SK-N-SH (cell line): ENCODE measurements around the gene NPAS3. TPM values are rescaled to one million over a fixed set of nuclear protein-coding genes. Genes with fewer than 3 reads are reported as not detected.

ENCODE experiments used
- CTCF ChIA-PET: fragments of 300-600, 350-600 bp; formaldehyde crosslinking; extraction: SDS; loops from one replicate; lab custom pipeline; 2021; lab: Yijun Ruan, JAX
- POLR2A ChIA-PET: fragments of 350-600 bp; sonication (Branson Sonifier 250); formaldehyde crosslinking; extraction: SDS; loops from one replicate; lab custom pipeline; 2020; ENCODE audit warnings: antibody characterized with exemption, inconsistent platforms; lab: Yijun Ruan, JAX
- DNase-seq: peaks from one replicate; pipeline ENCODE4 v3.0.0; 2012
- H2AFZ ChIP-seq: fragments of 200-600 bp; sonication (generic); 2 replicates; pipeline ENCODE4 v1.8.1; 2016; ENCODE audit warnings: antibody characterized with exemption, mild to moderate bottlenecking, low read depth
- H3F3A ChIP-seq: fragments of 200-600 bp; sonication (generic); replicated peaks from 2 replicates; pipeline ENCODE3; 2016; ENCODE audit warnings: antibody characterized with exemption, mild to moderate bottlenecking; ENCODE audit not compliant: insufficient read depth
- H3K27ac ChIP-seq, 2 experiments: fragments of 200-500 bp in 1 of 2; fragments of 200-600 bp in 1 of 2; sonication (Bioruptor generic) in 1 of 2; sonication (generic), shearing (Covaris generic) in 1 of 2; 2 replicates each; pipeline versions ENCODE4 v1.5.1 to v1.6.1; 2014 to 2016; ENCODE audit warnings: low read depth in 2 of 2, inconsistent platforms in 1 of 2, low read length in 1 of 2, mild to moderate bottlenecking in 1 of 2, mixed read lengths in 1 of 2
- H3K27me3 ChIP-seq: fragments of 200-600 bp; sonication (generic), shearing (Covaris generic); 2 replicates; pipeline ENCODE4 v1.6.1; 2016; ENCODE audit warnings: mixed run types; ENCODE audit not compliant: insufficient read depth
- H3K36me3 ChIP-seq, 2 experiments: fragments of 200-500 bp in 1 of 2; fragments of 200-600 bp in 1 of 2; sonication (Bioruptor generic) in 1 of 2; sonication (generic) in 1 of 2; replicated peaks in 1 of 2; 2 replicates each; pipeline versions ENCODE3 to v1.5.1; 2014 to 2016; ENCODE audit warnings: low read length in 1 of 2, mild to moderate bottlenecking in 1 of 2; ENCODE audit not compliant: insufficient read depth in 2 of 2, control insufficient read depth in 1 of 2
- H3K4me1 ChIP-seq, 2 experiments: fragments of 200-500 bp in 1 of 2; fragments of 200-600 bp in 1 of 2; sonication (Bioruptor generic) in 1 of 2; sonication (generic), shearing (Covaris generic) in 1 of 2; 2 replicates each; pipeline versions ENCODE4 v1.5.1 to v1.6.1; 2014 to 2016; ENCODE audit warnings: low read depth in 1 of 2, low read length in 1 of 2, mixed run types in 1 of 2; ENCODE audit not compliant: insufficient read depth in 2 of 2, control insufficient read depth in 1 of 2
- H3K4me2 ChIP-seq: fragments of 200-600 bp; sonication (generic), shearing (Covaris generic); 2 replicates; pipeline ENCODE4 v1.6.1; 2017; ENCODE audit warnings: mixed run types
- H3K4me3 ChIP-seq, 2 experiments: fragments of 200-500 bp in 1 of 2; fragments of 200-600 bp in 1 of 2; sonication (Bioruptor generic) in 1 of 2; sonication (generic), shearing (Covaris generic) in 1 of 2; 2 replicates each; pipeline versions ENCODE4 v1.5.1 to v1.8.1; 2014 to 2016; ENCODE audit warnings: low read depth in 2 of 2, inconsistent platforms in 1 of 2, low read length in 1 of 2, mild to moderate bottlenecking in 1 of 2, mixed read lengths in 1 of 2, moderate library complexity in 1 of 2
- H3K79me2 ChIP-seq: fragments of 200-600 bp; sonication (generic); 2 replicates; pipeline ENCODE4 v1.8.1; 2017; ENCODE audit warnings: mild to moderate bottlenecking; ENCODE audit not compliant: insufficient read depth
- H3K9ac ChIP-seq: fragments of 200-600 bp; sonication (generic); 2 replicates; pipeline ENCODE4 v1.6.1; 2017; ENCODE audit warnings: mixed run types
- H3K9me2 ChIP-seq: fragments of 200-600 bp; sonication (generic); 2 replicates; pipeline ENCODE4 v1.6.1; 2017; ENCODE audit warnings: mixed run types
- H3K9me3 ChIP-seq: fragments of 200-600 bp; sonication (generic); 2 replicates; pipeline ENCODE4 v1.6.1; 2017; ENCODE audit warnings: mixed run types, mild to moderate bottlenecking, moderate library complexity
- H4K20me1 ChIP-seq: fragments of 200-600 bp; sonication (generic); 2 replicates; pipeline ENCODE4 v1.6.1; 2017; ENCODE audit warnings: mild to moderate bottlenecking, mixed run types; ENCODE audit not compliant: insufficient read depth
- CHD2 ChIP-seq: fragments of 150-350 bp; IDR thresholded peaks from 2 replicates; pipeline ENCODE4 v1.6.1; 2018; ENCODE audit warnings: low read length; ENCODE audit not compliant: partially characterized antibody
- ELF1 ChIP-seq: IDR thresholded peaks from 2 replicates; pipeline ENCODE4 v1.4.0; 2012
- EZH2phosphoT487 ChIP-seq: fragments of 200-600 bp; sonication (generic); IDR thresholded peaks from 2 replicates; pipeline ENCODE4 v1.6.1; 2017; ENCODE audit warnings: low read depth, mixed run types, mild to moderate bottlenecking, antibody characterized with exemption, moderate library complexity, borderline replicate concordance
- FOSL2 ChIP-seq: IDR thresholded peaks from 2 replicates; pipeline ENCODE4 v1.4.0; 2012; ENCODE audit warnings: low read depth, mild to moderate bottlenecking, moderate library complexity, borderline replicate concordance
- FOXJ3 ChIP-seq: sonication (generic); formaldehyde crosslinking; IDR thresholded peaks from 2 replicates; pipeline ENCODE4 v1.5.1; 2020; ENCODE audit warnings: mild to moderate bottlenecking, missing genetic modification reagents
- GATA2 ChIP-seq: sonication (generic); formaldehyde crosslinking; IDR thresholded peaks from 2 replicates; pipeline ENCODE4 v1.5.0; 2020; ENCODE audit warnings: mild to moderate bottlenecking, missing genetic modification reagents
- NFIC ChIP-seq: IDR thresholded peaks from 2 replicates; pipeline ENCODE4 v1.4.0; 2012; ENCODE audit warnings: borderline replicate concordance
- NRF1 ChIP-seq: IDR thresholded peaks from 2 replicates; pipeline ENCODE4 v1.6.1; 2012; ENCODE audit warnings: low read depth, mild to moderate bottlenecking, low read length
- RAD21 ChIP-seq: IDR thresholded peaks from 2 replicates; pipeline ENCODE4 v1.6.1; 2012; ENCODE audit warnings: mild to moderate bottlenecking, low read length
- RFX5 ChIP-seq: IDR thresholded peaks from 2 replicates; pipeline ENCODE4 v1.6.1; 2012; ENCODE audit warnings: mild to moderate bottlenecking, improper control_type of control experiment, low read length
- TAF1 ChIP-seq: IDR thresholded peaks from 2 replicates; pipeline ENCODE4 v1.6.1; 2012; ENCODE audit warnings: low read depth, mild to moderate bottlenecking, low read length, moderate library complexity, borderline replicate concordance
- TEAD4 ChIP-seq: IDR thresholded peaks from 2 replicates; pipeline ENCODE4 v1.4.0; 2012; ENCODE audit warnings: mild to moderate bottlenecking, borderline replicate concordance; ENCODE audit not compliant: insufficient read depth
- WGBS: methylation state at CpG from one replicate; pipeline ENCODE4 v1.1.6; 2017; ENCODE audit warnings: low lambda C conversion rate; 5-methylcytosine and 5-hydroxymethylcytosine counted together
- polyA plus RNA-seq, 3 experiments: library from polyadenylated mRNA; depleted of rRNA; stranded (reverse); fragments of >200 nt; gene quantifications; 2 replicates each; pipeline ENCODE4 v1.2.3, GENCODE V29; 2012
- TF ChIP-seq, protein P1 (sequence below): IDR thresholded peaks from 2 replicates; pipeline ENCODE4 v1.6.1; 2012; ENCODE audit warnings: mild to moderate bottlenecking, low read depth, low read length, moderate library complexity
- TF ChIP-seq, protein P2 (sequence below): fragments of 150-350 bp; IDR thresholded peaks from 2 replicates; pipeline ENCODE4 v1.6.1; 2017; ENCODE audit warnings: antibody characterized with exemption, low read length, low read depth, borderline replicate concordance

Gene NPAS3
- polyA plus RNA-seq, 1 of the 3 experiments (the other 2 are of a cell fraction) = 4.3 TPM

DNA sequence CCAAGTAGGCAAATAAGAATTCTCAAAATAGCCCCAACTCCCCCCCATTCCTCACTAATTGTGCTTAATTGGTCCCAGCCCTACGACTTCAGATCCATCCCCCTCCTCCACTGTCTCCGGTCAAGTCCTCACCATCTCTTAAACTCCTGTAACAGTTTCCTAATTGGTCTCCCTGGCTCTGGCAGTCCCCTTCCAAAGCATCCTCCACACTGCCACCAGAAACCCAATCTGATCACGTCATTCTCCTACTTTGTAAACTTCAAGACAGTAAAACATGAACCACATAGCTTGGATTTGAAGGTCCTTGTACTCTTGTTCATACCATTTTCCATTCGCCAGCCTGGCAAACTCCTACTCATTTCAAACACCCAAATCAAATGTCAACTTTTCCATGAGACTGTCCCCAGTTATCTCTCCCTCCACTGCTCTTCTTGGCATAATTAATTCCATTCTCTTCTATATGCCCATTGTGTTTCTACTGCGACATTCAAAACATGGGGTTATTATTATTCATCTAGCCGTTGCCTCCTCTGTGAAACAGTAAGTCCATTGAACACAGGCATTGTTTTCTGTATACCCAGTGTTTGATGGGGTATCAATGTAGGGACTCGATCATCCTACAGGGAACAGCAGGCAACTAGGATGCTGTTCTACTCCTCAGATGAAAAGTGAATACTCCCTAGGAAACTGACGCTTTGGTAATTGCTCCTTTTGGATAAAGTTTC lies 907.6 kb downstream of the NPAS3 start:
- Histone ChIP-seq H3K9ac (no peak overlapping the region), H3F3A (no peaks in the 10 kb centered on the region), H3K36me3 (no peaks in the 10 kb centered on the region), H3K27ac (no peak overlapping the region), H3K79me2 (no peaks in the 10 kb centered on the region)
- DNase-seq = no peak
- CTCF ChIA-PET = interaction anchor here (1.1 to 16.4 kb wide), 2 partner anchors 250 to 486 kb away, joined by 4 to 337 read pairs; no protein-coding TSS in a partner anchor
- TF ChIP-seq RFX5 (no peak), RAD21 (no peak), EZH2phosphoT487 (no peak), GATA2 (CRISPR knock-in tag) (no peak), TAF1 (no peak), TEAD4 (no peak), NFIC (no peak), FOXJ3 (CRISPR knock-in tag) (no peak), FOSL2 (no peak), CHD2 (no peak), NRF1 (no peak), ELF1 (no peak)
- TF ChIP-seq, protein P1, sequence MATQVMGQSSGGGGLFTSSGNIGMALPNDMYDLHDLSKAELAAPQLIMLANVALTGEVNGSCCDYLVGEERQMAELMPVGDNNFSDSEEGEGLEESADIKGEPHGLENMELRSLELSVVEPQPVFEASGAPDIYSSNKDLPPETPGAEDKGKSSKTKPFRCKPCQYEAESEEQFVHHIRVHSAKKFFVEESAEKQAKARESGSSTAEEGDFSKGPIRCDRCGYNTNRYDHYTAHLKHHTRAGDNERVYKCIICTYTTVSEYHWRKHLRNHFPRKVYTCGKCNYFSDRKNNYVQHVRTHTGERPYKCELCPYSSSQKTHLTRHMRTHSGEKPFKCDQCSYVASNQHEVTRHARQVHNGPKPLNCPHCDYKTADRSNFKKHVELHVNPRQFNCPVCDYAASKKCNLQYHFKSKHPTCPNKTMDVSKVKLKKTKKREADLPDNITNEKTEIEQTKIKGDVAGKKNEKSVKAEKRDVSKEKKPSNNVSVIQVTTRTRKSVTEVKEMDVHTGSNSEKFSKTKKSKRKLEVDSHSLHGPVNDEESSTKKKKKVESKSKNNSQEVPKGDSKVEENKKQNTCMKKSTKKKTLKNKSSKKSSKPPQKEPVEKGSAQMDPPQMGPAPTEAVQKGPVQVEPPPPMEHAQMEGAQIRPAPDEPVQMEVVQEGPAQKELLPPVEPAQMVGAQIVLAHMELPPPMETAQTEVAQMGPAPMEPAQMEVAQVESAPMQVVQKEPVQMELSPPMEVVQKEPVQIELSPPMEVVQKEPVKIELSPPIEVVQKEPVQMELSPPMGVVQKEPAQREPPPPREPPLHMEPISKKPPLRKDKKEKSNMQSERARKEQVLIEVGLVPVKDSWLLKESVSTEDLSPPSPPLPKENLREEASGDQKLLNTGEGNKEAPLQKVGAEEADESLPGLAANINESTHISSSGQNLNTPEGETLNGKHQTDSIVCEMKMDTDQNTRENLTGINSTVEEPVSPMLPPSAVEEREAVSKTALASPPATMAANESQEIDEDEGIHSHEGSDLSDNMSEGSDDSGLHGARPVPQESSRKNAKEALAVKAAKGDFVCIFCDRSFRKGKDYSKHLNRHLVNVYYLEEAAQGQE = no peak
- TF ChIP-seq, protein P2, sequence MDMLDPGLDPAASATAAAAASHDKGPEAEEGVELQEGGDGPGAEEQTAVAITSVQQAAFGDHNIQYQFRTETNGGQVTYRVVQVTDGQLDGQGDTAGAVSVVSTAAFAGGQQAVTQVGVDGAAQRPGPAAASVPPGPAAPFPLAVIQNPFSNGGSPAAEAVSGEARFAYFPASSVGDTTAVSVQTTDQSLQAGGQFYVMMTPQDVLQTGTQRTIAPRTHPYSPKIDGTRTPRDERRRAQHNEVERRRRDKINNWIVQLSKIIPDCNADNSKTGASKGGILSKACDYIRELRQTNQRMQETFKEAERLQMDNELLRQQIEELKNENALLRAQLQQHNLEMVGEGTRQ = no peak
- TF ChIP-seq, all 33 proteins: peak for 0
- Histone ChIP-seq H3K4me1 (no peaks in the 10 kb centered on the region), H2AFZ (no peak overlapping the region), H3K4me2 (no peak overlapping the region), H3K9me3 (no peaks in the 10 kb centered on the region), H3K9me2 (no peaks in the 10 kb centered on the region), H4K20me1 (no peaks in the 10 kb centered on the region), H3K4me3 (no peak overlapping the region), H3K27me3 (peaks cover 6% of the 10 kb centered on the region; the same call in 1 of the 2 replicates)
- 67% methylated on average over 8 of the region's 8 CpGs for WGBS
- POLR2A ChIA-PET = no interaction called here
